ENCODE data around the gene PIM1. TPM values are rescaled to one million over a fixed set of nuclear protein-coding genes. Genes with fewer than 3 reads are reported as not detected.

Gene PIM1
- polyA plus RNA-seq, 1 of the 3 experiments (the other 2 are of a cell fraction), result 33.9 TPM

DNA sequence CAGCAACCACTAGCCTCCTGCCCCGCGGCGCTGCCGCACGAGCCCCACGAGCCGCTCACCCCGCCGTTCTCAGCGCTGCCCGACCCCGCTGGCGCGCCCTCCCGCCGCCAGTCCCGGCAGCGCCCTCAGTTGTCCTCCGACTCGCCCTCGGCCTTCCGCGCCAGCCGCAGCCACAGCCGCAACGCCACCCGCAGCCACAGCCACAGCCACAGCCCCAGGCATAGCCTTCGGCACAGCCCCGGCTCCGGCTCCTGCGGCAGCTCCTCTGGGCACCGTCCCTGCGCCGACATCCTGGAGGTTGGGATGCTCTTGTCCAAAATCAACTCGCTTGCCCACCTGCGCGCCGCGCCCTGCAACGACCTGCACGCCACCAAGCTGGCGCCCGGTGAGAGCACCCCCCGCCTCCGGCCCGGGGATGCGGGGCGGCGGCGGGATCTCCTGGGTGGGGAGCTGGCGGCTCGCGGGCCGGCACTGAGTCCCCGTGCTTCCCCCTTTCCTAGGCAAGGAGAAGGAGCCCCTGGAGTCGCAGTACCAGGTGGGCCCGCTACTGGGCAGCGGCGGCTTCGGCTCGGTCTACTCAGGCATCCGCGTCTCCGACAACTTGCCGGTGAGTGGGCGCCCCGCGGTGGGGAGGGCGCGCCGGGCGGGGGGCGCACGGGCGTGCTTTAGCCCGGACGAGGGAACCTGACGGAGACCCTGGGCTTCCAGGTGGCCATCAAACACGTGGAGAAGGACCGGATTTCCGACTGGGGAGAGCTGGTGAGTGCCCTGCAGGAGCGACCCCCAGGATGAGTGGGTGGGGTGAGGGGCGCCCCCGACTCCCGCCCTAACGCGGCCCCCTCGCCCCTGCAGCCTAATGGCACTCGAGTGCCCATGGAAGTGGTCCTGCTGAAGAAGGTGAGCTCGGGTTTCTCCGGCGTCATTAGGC, 585 bp downstream of the PIM1 start:
- WGBS (ENCODE audit: low lambda C conversion rate), result no CpG with 5 or more reads among the region's 92 CpGs
- POLR2A ChIA-PET, result interaction anchor here (1.0 to 3.3 kb wide), 5 partner anchors 39 to 184 kb away, joined by 3 to 27 read pairs (median 17); partner anchors contain the start of gene MTCH1

GRCh38 chr6:37171201-37171969, 1.4 kb downstream of the PIM1 start:
- CTCF ChIA-PET, result interaction anchor here (0.6 to 15.1 kb wide), 49 partner anchors 10 to 556 kb away, joined by 3 to 490 read pairs (median 6); partner anchors contain the start of genes C6orf89 and MTCH1
- no peak overlapping the region; the same call in 1 of the 2 replicates for H2AFZ ChIP-seq (ENCODE audit: low read depth)
- POLR2A ChIA-PET, result interaction anchor here (1.0 to 3.3 kb wide), 5 partner anchors 40 to 154 kb away, joined by 3 to 27 read pairs (median 17); no protein-coding TSS in a partner anchor

More for the DNA sequence above, 585 bp downstream of the PIM1 start:
- Histone ChIP-seq H3K79me2 (ENCODE audit: insufficient read depth) (peaks cover 29% of the 10 kb centered on the region), H3K4me1 (ENCODE audit: control insufficient read depth in 1 of 2, insufficient read depth in 2 of 2, low read depth in 1 of 2, low read length in 1 of 2) (peaks cover 4 to 19% of the 10 kb centered on the region in 2 experiments; a peak in 3 of 4 replicates), H3K27me3 (ENCODE audit: insufficient read depth) (no peaks in the 10 kb centered on the region), H3F3A (replicated peaks; ENCODE audit: insufficient read depth) (peaks cover 14% of the 10 kb centered on the region), H3K9me3 (no peaks in the 10 kb centered on the region), H3K9ac (peak overlapping the region; percentile 97), H3K4me2 (peak overlapping the region; percentile 99), H3K36me3 (replicated peaks in 1 of 2; ENCODE audit: control insufficient read depth in 1 of 2, insufficient read depth in 2 of 2, low read length in 1 of 2) (peaks cover 31% of the 10 kb centered on the region in 2 experiments), H3K4me3 (ENCODE audit: low read depth in 2 of 2, low read length in 1 of 2) (peak overlapping the region; percentile 89 to 93), H3K27ac (ENCODE audit: low read depth in 2 of 2, low read length in 1 of 2) (peak overlapping the region; percentile 77 to 91), H3K9me2 (no peaks in the 10 kb centered on the region), H4K20me1 (ENCODE audit: insufficient read depth) (peaks cover 17% of the 10 kb centered on the region), H2AFZ (ENCODE audit: low read depth) (no peak overlapping the region)
- 0 out of 4 replicates have a peak, but pooled peaks of 1 of the 2 experiments have one; percentile 0 for TF ChIP-seq EP300 (IDR thresholded peaks at IDR 0.05; ENCODE audit: borderline replicate concordance in 1 of 2, low read depth in 1 of 2, low read length in 1 of 2)
- TF ChIP-seq, protein P1, sequence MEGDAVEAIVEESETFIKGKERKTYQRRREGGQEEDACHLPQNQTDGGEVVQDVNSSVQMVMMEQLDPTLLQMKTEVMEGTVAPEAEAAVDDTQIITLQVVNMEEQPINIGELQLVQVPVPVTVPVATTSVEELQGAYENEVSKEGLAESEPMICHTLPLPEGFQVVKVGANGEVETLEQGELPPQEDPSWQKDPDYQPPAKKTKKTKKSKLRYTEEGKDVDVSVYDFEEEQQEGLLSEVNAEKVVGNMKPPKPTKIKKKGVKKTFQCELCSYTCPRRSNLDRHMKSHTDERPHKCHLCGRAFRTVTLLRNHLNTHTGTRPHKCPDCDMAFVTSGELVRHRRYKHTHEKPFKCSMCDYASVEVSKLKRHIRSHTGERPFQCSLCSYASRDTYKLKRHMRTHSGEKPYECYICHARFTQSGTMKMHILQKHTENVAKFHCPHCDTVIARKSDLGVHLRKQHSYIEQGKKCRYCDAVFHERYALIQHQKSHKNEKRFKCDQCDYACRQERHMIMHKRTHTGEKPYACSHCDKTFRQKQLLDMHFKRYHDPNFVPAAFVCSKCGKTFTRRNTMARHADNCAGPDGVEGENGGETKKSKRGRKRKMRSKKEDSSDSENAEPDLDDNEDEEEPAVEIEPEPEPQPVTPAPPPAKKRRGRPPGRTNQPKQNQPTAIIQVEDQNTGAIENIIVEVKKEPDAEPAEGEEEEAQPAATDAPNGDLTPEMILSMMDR (IDR thresholded peaks at IDR 0.05), result peak; percentile 42
- no peak for TF ChIP-seq RXRA (IDR thresholded peaks at IDR 0.05; ENCODE audit: borderline replicate concordance, low read depth)
- DNase-seq, result peak; percentile 81
- CTCF ChIA-PET, result interaction anchor here (0.6 to 15.1 kb wide), 41 partner anchors 10 to 404 kb away, joined by 3 to 490 read pairs (median 9); partner anchors contain the start of genes C6orf89 and MTCH1

More at GRCh38 chr6:37171201-37171969, 1.4 kb downstream of the PIM1 start:
- peak overlapping the region; percentile 76 to 91 for H3K27ac ChIP-seq (ENCODE audit: low read depth in 2 of 2, low read length in 1 of 2)
- peak; percentile 46 for DNase-seq
- peak overlapping the region; percentile 97 for H3K9ac ChIP-seq
- peaks cover 17% of the 10 kb centered on the region for H4K20me1 ChIP-seq (ENCODE audit: insufficient read depth)
- H3K9me2 ChIP-seq, result no peaks in the 10 kb centered on the region
- peak overlapping the region; percentile 99 for H3K4me2 ChIP-seq
- H3K27me3 ChIP-seq (ENCODE audit: insufficient read depth), result no peaks in the 10 kb centered on the region
- TF ChIP-seq NFIC (IDR thresholded peaks at IDR 0.05; ENCODE audit: borderline replicate concordance) (0 out of 2 replicates have a peak, but pooled peaks have one; percentile 4), EP300 (IDR thresholded peaks at IDR 0.05; ENCODE audit: borderline replicate concordance in 1 of 2, low read depth in 1 of 2, low read length in 1 of 2) (no peak), TCF12 (IDR thresholded peaks at IDR 0.05) (0 out of 2 replicates have a peak, but pooled peaks have one; percentile 22), MEF2A (IDR thresholded peaks at IDR 0.05; ENCODE audit: borderline replicate concordance, low read depth) (no peak), RXRA (IDR thresholded peaks at IDR 0.05; ENCODE audit: borderline replicate concordance, low read depth) (no peak), ELF1 (IDR thresholded peaks at IDR 0.05) (no peak), GATA2 (CRISPR knock-in tag; IDR thresholded peaks at IDR 0.05) (peak; percentile 21; the same call in 1 of the 2 replicates), CHD2 (IDR thresholded peaks at IDR 0.05; ENCODE audit: low read length, partially characterized antibody) (no peak), SMC3 (IDR thresholded peaks at IDR 0.05; ENCODE audit: low read depth, low read length) (peak; percentile 7; the same call in 1 of the 2 replicates), RFX5 (IDR thresholded peaks at IDR 0.05; ENCODE audit: low read length) (no peak), RAD21 (IDR thresholded peaks at IDR 0.05; ENCODE audit: low read length) (no peak), POLR2AphosphoS5 (IDR thresholded peaks at IDR 0.05; ENCODE audit: low read depth, low read length) (no peak)
- TF ChIP-seq, protein P2, sequence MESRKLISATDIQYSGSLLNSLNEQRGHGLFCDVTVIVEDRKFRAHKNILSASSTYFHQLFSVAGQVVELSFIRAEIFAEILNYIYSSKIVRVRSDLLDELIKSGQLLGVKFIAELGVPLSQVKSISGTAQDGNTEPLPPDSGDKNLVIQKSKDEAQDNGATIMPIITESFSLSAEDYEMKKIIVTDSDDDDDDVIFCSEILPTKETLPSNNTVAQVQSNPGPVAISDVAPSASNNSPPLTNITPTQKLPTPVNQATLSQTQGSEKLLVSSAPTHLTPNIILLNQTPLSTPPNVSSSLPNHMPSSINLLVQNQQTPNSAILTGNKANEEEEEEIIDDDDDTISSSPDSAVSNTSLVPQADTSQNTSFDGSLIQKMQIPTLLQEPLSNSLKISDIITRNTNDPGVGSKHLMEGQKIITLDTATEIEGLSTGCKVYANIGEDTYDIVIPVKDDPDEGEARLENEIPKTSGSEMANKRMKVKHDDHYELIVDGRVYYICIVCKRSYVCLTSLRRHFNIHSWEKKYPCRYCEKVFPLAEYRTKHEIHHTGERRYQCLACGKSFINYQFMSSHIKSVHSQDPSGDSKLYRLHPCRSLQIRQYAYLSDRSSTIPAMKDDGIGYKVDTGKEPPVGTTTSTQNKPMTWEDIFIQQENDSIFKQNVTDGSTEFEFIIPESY (IDR thresholded peaks at IDR 0.05; ENCODE audit: borderline replicate concordance, low read depth), result no peak
- TF ChIP-seq, protein P3, sequence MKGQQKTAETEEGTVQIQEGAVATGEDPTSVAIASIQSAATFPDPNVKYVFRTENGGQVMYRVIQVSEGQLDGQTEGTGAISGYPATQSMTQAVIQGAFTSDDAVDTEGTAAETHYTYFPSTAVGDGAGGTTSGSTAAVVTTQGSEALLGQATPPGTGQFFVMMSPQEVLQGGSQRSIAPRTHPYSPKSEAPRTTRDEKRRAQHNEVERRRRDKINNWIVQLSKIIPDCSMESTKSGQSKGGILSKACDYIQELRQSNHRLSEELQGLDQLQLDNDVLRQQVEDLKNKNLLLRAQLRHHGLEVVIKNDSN (IDR thresholded peaks at IDR 0.05; ENCODE audit: borderline replicate concordance, low read depth), result no peak
- no peaks in the 10 kb centered on the region for H3K9me3 ChIP-seq
- H3K4me3 ChIP-seq (ENCODE audit: low read depth in 2 of 2, low read length in 1 of 2), result peak overlapping the region; percentile 89 to 93
- H3K4me1 ChIP-seq (ENCODE audit: control insufficient read depth in 1 of 2, insufficient read depth in 2 of 2, low read depth in 1 of 2, low read length in 1 of 2), result peaks cover 4 to 19% of the 10 kb centered on the region in 2 experiments; a peak in 3 of 4 replicates
- peaks cover 29% of the 10 kb centered on the region for H3K79me2 ChIP-seq (ENCODE audit: insufficient read depth)
- WGBS (ENCODE audit: low lambda C conversion rate), result 2% methylated on average over 32 of the region's 45 CpGs
- H3F3A ChIP-seq (replicated peaks; ENCODE audit: insufficient read depth), result peaks cover 15% of the 10 kb centered on the region
- peaks cover 32 to 35% of the 10 kb centered on the region in 2 experiments for H3K36me3 ChIP-seq (replicated peaks in 1 of 2; ENCODE audit: control insufficient read depth in 1 of 2, insufficient read depth in 2 of 2, low read length in 1 of 2)
